ENCODE results near the gene ACSF3. TPM values are rescaled to one million over a fixed set of nuclear protein-coding genes. Genes with fewer than 3 reads are reported as not detected.
A peak's percentile ranks its signal among the peaks of the same experiment; 100 is the strongest.

ACSF3 gene
- total and polyA plus RNA-seq, 2 experiments from 2014 or later, result 27.6 to 32.2 TPM

DNA sequence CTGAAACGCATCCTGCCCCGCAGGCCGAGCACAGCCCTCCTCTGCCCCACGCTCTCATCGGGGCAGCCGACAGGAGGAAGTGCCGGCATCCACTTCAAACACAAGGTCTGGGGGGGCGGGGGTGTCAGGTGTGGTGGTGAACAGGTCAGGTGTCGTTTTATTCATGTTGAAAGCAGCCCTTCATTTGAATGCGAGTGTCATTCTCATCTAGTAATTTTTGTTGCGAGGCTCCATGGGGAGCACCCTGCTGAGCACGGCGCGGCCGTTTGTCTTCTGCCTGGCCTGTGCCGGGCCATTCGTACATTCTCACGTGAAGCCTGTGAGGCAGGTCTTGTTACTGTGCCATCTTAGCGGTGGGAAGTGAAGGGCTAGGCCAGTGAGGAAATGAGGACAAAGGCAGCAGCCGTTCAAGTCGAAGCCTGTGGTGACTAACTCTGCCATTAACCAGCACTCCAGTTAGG lies 1.9 kb downstream of the ACSF3 start:
- Histone ChIP-seq H3K27me3 (no peaks in the 10 kb centered on the region), H3K36me3 (no peaks in the 10 kb centered on the region), H3K27ac (no peak overlapping the region), H3K9me3 (ENCODE audit: low read depth) (no peaks in the 10 kb centered on the region), H3K4me3 (no peak overlapping the region), H3K4me1 (ENCODE audit: low read depth) (peaks cover 21% of the 10 kb centered on the region)
- DNase-seq (ENCODE audit: low read depth in 1 of 2, low spot score in 1 of 2), result no peak
- TF ChIP-seq, protein P1, sequence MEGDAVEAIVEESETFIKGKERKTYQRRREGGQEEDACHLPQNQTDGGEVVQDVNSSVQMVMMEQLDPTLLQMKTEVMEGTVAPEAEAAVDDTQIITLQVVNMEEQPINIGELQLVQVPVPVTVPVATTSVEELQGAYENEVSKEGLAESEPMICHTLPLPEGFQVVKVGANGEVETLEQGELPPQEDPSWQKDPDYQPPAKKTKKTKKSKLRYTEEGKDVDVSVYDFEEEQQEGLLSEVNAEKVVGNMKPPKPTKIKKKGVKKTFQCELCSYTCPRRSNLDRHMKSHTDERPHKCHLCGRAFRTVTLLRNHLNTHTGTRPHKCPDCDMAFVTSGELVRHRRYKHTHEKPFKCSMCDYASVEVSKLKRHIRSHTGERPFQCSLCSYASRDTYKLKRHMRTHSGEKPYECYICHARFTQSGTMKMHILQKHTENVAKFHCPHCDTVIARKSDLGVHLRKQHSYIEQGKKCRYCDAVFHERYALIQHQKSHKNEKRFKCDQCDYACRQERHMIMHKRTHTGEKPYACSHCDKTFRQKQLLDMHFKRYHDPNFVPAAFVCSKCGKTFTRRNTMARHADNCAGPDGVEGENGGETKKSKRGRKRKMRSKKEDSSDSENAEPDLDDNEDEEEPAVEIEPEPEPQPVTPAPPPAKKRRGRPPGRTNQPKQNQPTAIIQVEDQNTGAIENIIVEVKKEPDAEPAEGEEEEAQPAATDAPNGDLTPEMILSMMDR (IDR thresholded peaks at IDR 0.05; ENCODE audit: low read depth, low read length), result no peak

DNA sequence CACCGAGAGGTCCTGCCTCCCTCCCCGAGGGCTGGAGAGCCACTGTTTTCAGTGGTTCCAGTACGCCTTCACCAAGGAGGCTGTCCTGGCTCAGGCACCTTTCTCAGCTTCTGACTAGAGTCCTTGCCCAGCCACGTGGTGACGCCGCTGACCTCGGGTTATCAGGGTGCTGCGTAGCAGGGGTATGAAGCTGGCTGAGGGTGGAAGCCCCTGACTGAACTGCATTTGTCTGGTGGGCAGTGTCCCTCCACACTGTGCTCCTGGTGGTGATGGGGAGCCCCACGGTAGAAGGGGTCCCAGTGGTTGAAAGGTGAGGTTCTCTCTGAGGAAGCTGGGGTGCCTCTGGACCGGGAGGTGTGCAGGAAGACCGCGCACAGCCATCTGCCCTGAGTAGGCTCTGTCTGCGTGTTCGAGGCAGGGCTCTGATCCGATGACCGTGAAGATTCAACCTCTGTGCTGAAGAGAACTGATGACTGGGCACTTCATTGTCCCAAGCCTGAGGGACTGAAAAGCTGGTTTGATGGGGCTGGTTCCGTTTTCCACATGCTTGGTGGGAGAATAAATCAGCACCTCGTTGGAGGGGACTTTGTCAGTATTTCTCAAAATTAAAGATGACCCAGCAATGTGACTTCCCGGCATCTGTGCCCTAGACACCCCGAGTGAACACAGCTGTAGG lies 2.5 kb downstream of the ACSF3 start:
- DNase-seq (ENCODE audit: low read depth in 1 of 2, low spot score in 1 of 2), result no peak
- H3K4me3 ChIP-seq, result no peak overlapping the region
- H3K27me3 ChIP-seq, result no peaks in the 10 kb centered on the region
- peaks cover 4% of the 10 kb centered on the region for H3K36me3 ChIP-seq
- no peaks in the 10 kb centered on the region for H3K9me3 ChIP-seq (ENCODE audit: low read depth)
- TF ChIP-seq, protein P1 (IDR thresholded peaks at IDR 0.05; ENCODE audit: low read depth, low read length), result no peak
- peaks cover 21% of the 10 kb centered on the region for H3K4me1 ChIP-seq (ENCODE audit: low read depth)
- H3K27ac ChIP-seq, result no peak overlapping the region

DNA sequence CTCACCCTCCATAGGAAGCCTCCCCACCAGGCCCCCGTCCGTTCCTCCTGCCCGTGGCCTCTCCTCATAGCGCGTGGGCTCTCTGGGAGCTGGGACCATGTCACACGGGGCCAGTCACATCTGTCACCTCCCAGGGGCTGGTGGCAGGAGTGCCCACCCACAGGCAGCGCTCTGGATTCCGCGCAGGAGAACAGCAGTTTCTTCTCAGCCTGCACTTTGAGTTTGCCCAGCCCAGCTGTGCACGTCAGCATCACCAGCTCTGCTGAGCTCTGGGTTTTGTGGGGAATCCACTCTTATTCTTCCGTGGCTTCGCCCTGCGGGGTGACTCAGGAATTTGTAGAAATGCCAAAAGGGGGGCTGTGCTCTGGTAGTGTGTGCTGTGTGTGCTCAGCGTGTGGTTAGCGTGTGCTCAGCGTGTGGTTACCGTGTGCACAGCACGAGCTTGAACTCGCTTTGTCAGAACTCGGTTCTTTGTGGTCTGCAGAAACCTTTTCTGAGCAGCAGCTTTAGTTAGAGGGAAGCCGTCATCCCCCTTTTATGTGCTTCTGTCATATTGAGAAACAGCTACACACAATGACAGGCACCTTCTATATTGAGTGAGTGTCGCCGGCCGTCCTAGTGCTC lies 3.2 kb downstream of the ACSF3 start:
- Histone ChIP-seq H3K4me1 (ENCODE audit: low read depth) (peaks cover 21% of the 10 kb centered on the region), H3K27ac (no peak overlapping the region), H3K9me3 (ENCODE audit: low read depth) (no peaks in the 10 kb centered on the region), H3K4me3 (no peak overlapping the region), H3K36me3 (peaks cover 9% of the 10 kb centered on the region), H3K27me3 (no peaks in the 10 kb centered on the region)
- TF ChIP-seq, protein P1 (IDR thresholded peaks at IDR 0.05; ENCODE audit: low read depth, low read length), result no peak
- no peak for DNase-seq (ENCODE audit: low read depth in 1 of 2, low spot score in 1 of 2)

DNA sequence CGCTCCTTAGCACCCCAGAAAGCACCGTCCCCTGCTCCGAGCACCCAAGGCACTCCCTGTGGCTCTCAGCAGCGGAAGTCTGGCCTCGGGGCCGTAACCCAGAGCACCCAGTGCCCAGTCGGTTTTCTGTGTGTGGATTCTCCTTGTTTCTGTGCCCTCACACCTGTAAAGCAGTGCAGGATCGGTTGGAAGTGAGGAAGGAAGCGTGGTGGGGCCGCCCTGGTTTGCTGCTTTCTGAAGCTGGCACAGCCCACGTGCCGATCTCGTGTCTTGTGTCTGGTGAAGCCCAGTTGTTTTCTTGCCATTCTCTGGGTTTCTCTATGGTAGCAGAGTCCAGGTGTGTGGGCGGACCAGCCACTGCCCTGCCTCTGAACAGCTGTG lies 3.7 kb downstream of the ACSF3 start:
- Histone ChIP-seq H3K36me3 (peaks cover 14% of the 10 kb centered on the region), H3K4me1 (ENCODE audit: low read depth) (peaks cover 21% of the 10 kb centered on the region), H3K4me3 (no peak overlapping the region), H3K9me3 (ENCODE audit: low read depth) (no peaks in the 10 kb centered on the region), H3K27me3 (no peaks in the 10 kb centered on the region), H3K27ac (peak overlapping the region; percentile 63)
- DNase-seq (ENCODE audit: low read depth in 1 of 2, low spot score in 1 of 2), result no peak
- TF ChIP-seq, protein P1 (IDR thresholded peaks at IDR 0.05; ENCODE audit: low read depth, low read length), result no peak

DNA sequence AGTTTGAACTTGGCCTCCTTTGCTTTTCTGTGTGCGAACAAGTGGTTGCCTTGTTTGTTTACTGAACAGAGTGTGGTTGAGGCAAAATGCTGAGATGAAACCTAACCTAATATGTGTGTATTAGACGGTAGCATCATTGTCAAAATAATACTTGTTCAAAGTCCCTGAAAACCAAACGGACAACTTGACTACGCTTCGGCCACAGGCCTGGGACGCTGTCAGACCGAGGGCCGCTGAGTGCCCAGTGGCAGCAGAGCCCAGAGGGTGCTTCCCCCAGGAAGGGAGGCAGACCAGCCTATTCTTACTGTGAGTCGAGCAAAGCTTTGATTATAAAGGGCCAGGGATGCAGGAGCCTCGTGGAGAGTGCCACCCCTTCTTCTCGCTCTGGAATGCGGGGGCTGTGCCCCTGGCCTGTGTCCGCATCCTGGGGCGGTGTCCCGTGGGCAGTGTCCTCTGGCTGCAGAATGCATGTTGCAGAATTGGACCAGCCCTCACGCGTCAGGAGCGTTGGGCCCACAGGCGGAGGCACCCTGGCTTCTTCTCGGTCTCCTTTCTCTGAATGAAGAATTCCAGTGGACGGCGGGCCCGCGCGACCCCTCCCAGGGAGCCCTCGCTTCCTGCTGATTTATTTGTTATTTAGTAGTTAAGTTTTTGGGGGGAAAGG lies 5.2 kb downstream of the ACSF3 start:
- H3K27ac ChIP-seq, result peak overlapping the region; percentile 63
- H3K36me3 ChIP-seq, result peaks cover 27% of the 10 kb centered on the region
- H3K27me3 ChIP-seq, result no peaks in the 10 kb centered on the region
- H3K4me3 ChIP-seq, result no peak overlapping the region
- peaks cover 18% of the 10 kb centered on the region for H3K4me1 ChIP-seq (ENCODE audit: low read depth)
- TF ChIP-seq, protein P1 (IDR thresholded peaks at IDR 0.05; ENCODE audit: low read depth, low read length), result no peak
- no peaks in the 10 kb centered on the region for H3K9me3 ChIP-seq (ENCODE audit: low read depth)
- DNase-seq (ENCODE audit: low read depth in 1 of 2, low spot score in 1 of 2), result no peak
